ENCODE results near the gene LRRC32. TPM values are rescaled to one million over a fixed set of nuclear protein-coding genes. Genes with fewer than 3 reads are reported as not detected.

Gene LRRC32
- total RNA-seq, 2 experiments from 2014 or later = 1.8 to 2.4 TPM

DNA sequence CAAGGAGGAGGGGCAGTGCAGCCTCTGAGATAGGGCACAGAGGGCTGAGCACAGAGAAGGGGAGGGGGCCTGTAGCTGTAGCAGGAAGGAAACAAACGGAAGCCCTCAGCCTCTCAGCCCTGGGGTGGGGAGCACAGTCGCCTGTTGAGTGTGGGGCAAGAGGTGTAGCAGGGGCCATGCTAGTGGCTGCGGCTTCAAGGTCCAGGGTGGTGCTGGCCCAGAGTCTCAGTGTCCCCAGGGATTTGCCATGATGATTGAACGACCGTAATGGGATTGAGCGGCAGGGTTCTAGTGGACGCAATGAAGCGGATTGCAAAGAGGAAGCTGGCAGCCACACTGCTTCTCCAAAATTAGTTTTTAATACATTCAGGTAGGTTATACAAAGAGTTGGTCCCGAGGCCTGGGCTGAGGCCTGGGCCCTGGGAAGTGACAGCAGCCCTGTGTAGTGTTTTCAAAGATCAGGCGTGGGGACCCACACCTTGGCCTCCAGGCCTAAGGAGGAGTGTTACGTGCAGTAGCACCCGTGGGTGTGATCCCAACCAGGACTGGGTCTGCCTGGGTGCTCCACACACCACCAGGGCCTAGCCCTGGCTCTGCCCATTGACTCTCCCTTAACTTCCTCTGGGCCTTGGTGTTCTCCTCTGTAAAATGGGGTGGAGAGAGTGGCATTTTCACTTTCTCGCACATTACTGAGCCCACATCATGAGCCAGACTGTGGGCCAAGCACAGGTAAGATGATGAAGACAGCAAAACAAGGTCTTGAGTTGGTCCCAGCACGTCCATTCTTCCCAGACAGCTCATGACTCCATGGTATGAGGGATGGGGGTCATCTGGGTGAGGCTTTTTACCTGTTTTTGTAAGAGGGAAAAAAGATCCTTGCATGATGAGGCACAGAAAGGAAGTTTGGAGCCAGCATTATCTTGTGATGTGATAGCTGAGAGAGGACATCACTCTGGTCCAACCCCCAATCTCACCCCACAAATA lies 13.1 kb downstream of the LRRC32 start:
- peak in 1 of 14 experiments; percentile 25 for DNase-seq
- no peak overlapping the region for H3K27ac ChIP-seq (ENCODE audit: low read depth in 1 of 2, low read length in 2 of 2)
- Mint-ChIP-seq H3K27me3 (peaks cover 3% of the 10 kb centered on the region), H3K36me3 (ENCODE audit: low read depth) (no peaks in the 10 kb centered on the region), H3K4me1 (ENCODE audit: low read depth) (no peaks in the 10 kb centered on the region), H3K27ac (no peak overlapping the region), H3K4me3 (no peak overlapping the region), H3K9me3 (no peaks in the 10 kb centered on the region)
- POLR2A ChIA-PET = no interaction called here
- H3K27me3 ChIP-seq (ENCODE audit: control insufficient read depth in 1 of 2, insufficient read depth in 2 of 2, low read length in 2 of 2) = no peaks in the 10 kb centered on the region
- H3K36me3 ChIP-seq (ENCODE audit: insufficient read depth, low read length) = no peaks in the 10 kb centered on the region
- no peak for ATAC-seq (ENCODE audit: poor library complexity)
- H3K9me3 ChIP-seq (ENCODE audit: control insufficient read depth in 1 of 2, insufficient read depth in 1 of 2, low read length in 2 of 2) = no peaks in the 10 kb centered on the region
- intact Hi-C loops (cut with DNase I, micrococcal nuclease) = no loop called here
- TF ChIP-seq, protein P1, sequence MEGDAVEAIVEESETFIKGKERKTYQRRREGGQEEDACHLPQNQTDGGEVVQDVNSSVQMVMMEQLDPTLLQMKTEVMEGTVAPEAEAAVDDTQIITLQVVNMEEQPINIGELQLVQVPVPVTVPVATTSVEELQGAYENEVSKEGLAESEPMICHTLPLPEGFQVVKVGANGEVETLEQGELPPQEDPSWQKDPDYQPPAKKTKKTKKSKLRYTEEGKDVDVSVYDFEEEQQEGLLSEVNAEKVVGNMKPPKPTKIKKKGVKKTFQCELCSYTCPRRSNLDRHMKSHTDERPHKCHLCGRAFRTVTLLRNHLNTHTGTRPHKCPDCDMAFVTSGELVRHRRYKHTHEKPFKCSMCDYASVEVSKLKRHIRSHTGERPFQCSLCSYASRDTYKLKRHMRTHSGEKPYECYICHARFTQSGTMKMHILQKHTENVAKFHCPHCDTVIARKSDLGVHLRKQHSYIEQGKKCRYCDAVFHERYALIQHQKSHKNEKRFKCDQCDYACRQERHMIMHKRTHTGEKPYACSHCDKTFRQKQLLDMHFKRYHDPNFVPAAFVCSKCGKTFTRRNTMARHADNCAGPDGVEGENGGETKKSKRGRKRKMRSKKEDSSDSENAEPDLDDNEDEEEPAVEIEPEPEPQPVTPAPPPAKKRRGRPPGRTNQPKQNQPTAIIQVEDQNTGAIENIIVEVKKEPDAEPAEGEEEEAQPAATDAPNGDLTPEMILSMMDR (IDR thresholded peaks at IDR 0.05) = no peak
- no peak overlapping the region for H3K4me3 ChIP-seq (ENCODE audit: low read length)
- H3K4me1 ChIP-seq (ENCODE audit: insufficient read depth, low read length) = no peaks in the 10 kb centered on the region
- CTCF ChIA-PET = no interaction called here

DNA sequence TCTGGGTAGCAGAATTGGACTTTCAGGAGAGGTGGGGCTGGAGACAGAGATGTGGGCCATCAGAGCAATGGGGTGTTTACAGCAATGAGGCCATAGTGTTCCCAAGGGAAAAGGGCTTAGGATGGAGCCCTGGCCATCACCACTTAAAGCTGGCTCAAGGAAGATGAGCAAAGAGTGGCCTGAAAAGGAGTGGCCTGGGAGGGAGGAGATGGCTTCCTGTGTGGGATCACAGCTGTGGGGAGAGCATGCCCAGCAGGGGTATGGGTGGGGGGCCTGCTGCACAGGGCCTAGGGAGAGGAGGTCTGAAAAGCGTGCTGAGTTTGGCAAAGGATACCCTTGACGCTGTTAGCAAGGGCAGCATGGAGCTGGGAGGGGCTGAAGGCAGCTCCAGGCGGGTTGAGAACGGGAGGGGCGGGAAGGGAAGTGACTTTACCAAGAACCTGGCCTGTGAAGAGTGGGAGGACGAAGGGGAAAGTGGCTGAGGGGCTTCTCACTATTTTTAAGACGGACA lies 13.9 kb downstream of the LRRC32 start:
- TF ChIP-seq, protein P1 (IDR thresholded peaks at IDR 0.05) = no peak
- POLR2A ChIA-PET = no interaction called here
- peak in 1 of 14 experiments; percentile 16 for DNase-seq

DNA sequence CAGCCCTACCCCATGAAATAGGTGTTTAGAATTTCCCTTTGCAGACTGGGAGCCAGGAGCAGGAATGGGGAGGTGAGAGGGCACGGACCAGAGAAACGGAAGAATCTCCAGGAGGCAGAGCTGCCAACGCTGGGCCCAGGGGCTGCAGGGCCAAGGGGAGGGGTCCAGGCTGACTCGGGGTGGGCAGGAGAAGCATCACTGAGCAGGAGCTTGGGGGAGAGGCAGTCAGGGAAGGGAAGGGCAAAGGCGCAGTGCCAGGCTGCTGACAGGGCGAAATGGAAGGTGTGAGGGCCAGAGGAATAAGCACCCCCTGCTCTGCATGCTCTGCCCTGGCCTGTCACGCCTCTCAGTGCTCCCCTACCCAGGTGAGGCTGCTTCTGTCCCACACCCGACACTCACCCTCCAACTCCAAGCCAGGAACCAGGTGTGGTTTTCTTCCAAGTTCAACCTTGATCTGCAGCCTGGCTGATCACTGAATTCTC lies 14.5 kb downstream of the LRRC32 start:
- no peak for ATAC-seq (ENCODE audit: poor library complexity)
- H3K27ac Mint-ChIP-seq = no peak overlapping the region
- no peaks in the 10 kb centered on the region for H3K36me3 Mint-ChIP-seq (ENCODE audit: low read depth)
- H3K4me1 ChIP-seq (ENCODE audit: insufficient read depth, low read length) = no peaks in the 10 kb centered on the region
- H3K4me3 ChIP-seq (ENCODE audit: low read length) = no peak overlapping the region
- DNase-seq = no peak
- TF ChIP-seq, protein P1 (IDR thresholded peaks at IDR 0.05) = no peak
- no peaks in the 10 kb centered on the region for H3K27me3 ChIP-seq (ENCODE audit: control insufficient read depth in 1 of 2, insufficient read depth in 2 of 2, low read length in 2 of 2)
- intact Hi-C loops (cut with DNase I, micrococcal nuclease) = no loop called here
- no peak overlapping the region for H3K4me3 Mint-ChIP-seq
- ChIA-PET CTCF (interaction anchor here (0.8 kb wide), 1 partner anchor 102 kb away, joined by 3 read pairs; no protein-coding TSS in a partner anchor), POLR2A (no interaction called here)
- H3K9me3 ChIP-seq (ENCODE audit: control insufficient read depth in 1 of 2, insufficient read depth in 1 of 2, low read length in 2 of 2) = no peaks in the 10 kb centered on the region
- H3K27ac ChIP-seq (ENCODE audit: low read depth in 1 of 2, low read length in 2 of 2) = no peak overlapping the region
- no peaks in the 10 kb centered on the region for H3K9me3 Mint-ChIP-seq
- no peaks in the 10 kb centered on the region for H3K36me3 ChIP-seq (ENCODE audit: insufficient read depth, low read length)
- no peaks in the 10 kb centered on the region for H3K4me1 Mint-ChIP-seq (ENCODE audit: low read depth)
- peaks cover 9% of the 10 kb centered on the region for H3K27me3 Mint-ChIP-seq

More for the DNA sequence above, 13.9 kb downstream of the LRRC32 start:
- intact Hi-C loops (cut with DNase I, micrococcal nuclease) = no loop called here
- no peaks in the 10 kb centered on the region for H3K9me3 Mint-ChIP-seq
- Histone ChIP-seq H3K27me3 (ENCODE audit: control insufficient read depth in 1 of 2, insufficient read depth in 2 of 2, low read length in 2 of 2) (no peaks in the 10 kb centered on the region), H3K4me3 (ENCODE audit: low read length) (no peak overlapping the region), H3K27ac (ENCODE audit: low read depth in 1 of 2, low read length in 2 of 2) (no peak overlapping the region), H3K9me3 (ENCODE audit: control insufficient read depth in 1 of 2, insufficient read depth in 1 of 2, low read length in 2 of 2) (no peaks in the 10 kb centered on the region), H3K36me3 (ENCODE audit: insufficient read depth, low read length) (no peaks in the 10 kb centered on the region), H3K4me1 (ENCODE audit: insufficient read depth, low read length) (no peaks in the 10 kb centered on the region)
- H3K4me3 Mint-ChIP-seq = no peak overlapping the region
- H3K4me1 Mint-ChIP-seq (ENCODE audit: low read depth) = no peaks in the 10 kb centered on the region
- no peak overlapping the region for H3K27ac Mint-ChIP-seq
- ATAC-seq (ENCODE audit: poor library complexity) = no peak
- H3K27me3 Mint-ChIP-seq = peaks cover 7% of the 10 kb centered on the region
- H3K36me3 Mint-ChIP-seq (ENCODE audit: low read depth) = no peaks in the 10 kb centered on the region
- CTCF ChIA-PET = no interaction called here
